HG02970 (cell line): ENCODE results near the gene TXNDC11.
"Not testable (repeated sequence)": the region's sequence is repeated elsewhere in the genome, so short reads cannot be mapped to it uniquely, and the experiment has no call there.

Experiments used
- ATAC-seq: cut with Tn5 transposase; IDR thresholded peaks from one replicate; pipeline ENCODE4 v1.9.1; 2021; ENCODE audit warnings: mild to moderate bottlenecking, moderate library complexity, moderate number of reproducible peaks; ENCODE audit not compliant: unreplicated experiment, low FRiP score

Gene TXNDC11

GRCh38 chr16:11742536-11743307, at the start of gene TXNDC11:
Gene TXNDC11 (minus strand): TSS chr16:11742857. CDS start chr16:11742730, 127 bp downstream.
- peak; percentile 85 for ATAC-seq

DNA sequence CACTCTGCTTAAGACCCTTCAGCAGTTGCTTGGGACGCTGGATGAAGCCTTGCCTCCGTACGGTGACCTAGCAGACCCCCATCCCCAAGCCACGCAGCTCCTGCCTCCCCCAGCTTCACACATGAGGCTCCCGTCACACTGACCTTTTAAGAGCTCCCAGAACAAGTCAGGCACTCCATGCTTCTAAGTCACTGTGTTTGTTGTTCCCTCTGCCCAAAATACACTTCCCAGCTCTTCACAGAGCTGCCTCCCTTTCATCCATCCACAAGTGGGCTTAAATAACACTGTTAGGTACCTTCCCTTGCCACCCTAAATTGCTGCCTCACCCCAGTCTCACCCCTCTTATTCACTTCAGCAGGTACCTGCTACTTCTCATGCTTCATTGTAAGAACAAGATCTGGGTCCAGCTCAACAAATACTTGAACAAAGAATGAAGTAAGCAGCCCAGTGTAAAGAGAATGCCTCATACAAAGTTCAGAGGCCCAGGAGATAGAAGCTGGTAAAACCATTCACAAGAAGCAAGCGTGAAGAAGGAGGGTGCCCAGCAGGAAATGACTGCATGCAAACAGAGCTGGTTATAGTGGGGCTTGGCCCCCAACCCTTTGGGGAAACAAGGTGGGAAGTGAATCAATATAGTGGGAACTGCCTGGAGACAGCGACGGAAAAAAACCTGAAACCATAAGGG, 48.6 kb upstream of the TXNDC11 start:
- ATAC-seq = no peak

DNA sequence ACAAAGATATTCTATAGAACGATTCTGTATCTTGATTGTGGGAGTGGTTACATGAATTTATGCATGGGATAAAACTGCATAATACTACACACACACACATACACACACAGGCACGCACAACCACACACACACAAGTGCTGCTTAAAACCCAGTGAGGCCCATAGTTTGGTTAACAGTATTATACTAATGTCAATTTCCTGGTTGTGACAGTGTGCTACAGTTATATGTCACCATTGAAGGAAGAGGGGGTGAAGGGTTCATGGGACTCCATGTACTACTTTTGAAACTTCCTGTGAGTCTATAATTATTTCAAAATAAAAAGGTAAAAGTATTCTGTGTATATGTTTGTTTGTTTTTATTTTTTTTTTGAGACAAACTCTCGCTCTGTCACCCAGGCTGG, 46.3 kb upstream of the TXNDC11 start:
- no peak for ATAC-seq

GRCh38 chr16:11784980-11785599, 42.4 kb upstream of the TXNDC11 start:
- not testable (repeated sequence) for ATAC-seq

DNA sequence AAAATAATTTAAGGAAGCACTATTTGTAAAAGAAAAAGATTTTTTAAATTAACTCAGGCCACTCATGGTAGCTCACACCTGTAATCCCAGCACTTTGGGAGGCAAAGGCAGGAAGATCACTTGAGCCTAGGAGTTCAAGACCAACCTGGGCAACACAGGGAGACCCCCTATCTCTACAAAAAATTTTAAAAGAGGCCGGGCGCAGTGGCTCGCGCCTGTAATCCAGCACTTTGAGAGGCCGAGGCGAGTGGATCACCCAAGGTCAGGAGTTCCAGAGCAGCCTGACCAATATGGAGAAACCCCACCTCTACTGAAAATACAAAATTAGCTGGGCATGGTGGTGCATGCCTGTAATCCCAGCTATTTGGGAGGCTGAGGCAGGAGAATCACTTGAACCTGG, 41.7 kb upstream of the TXNDC11 start:
- not testable (repeated sequence) for ATAC-seq

- no peak for ATAC-seq
Observed at GRCh38 chr16:11784038-11784369, 41.3 kb upstream of the TXNDC11 start.

DNA sequence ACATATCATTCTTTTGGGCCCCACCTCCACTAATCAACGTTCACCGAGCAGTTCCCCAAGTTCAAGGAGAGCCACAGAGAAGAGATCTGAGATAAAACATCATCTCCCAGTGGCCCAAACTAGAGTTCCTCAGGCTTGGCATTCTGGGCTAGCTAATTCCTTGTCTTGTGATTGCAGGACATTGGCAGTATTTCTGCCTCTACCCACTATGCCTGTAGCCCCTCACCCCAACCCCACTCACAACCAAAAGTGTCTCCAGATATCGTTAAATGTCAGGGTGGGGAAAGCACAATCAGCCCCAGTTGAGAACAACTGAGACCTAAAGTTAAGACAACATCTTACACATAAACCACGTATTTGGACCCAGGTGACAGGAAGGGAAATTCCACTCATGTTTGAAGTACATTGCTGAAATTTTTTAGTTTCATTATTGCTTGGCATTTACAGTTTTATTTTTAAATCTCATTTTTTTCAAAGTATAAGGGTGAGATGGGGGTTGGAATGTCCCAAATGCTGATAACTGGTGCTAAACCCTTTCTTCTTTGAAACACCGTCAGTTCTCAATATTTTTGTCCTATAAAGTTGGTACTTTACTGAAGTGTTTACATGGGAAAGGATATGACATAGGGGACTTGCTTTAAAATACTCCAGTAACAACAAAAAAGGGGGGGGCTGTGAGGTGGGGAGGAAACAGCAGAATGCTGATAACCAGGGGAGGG, 40.8 kb upstream of the TXNDC11 start:
- no peak for ATAC-seq

DNA sequence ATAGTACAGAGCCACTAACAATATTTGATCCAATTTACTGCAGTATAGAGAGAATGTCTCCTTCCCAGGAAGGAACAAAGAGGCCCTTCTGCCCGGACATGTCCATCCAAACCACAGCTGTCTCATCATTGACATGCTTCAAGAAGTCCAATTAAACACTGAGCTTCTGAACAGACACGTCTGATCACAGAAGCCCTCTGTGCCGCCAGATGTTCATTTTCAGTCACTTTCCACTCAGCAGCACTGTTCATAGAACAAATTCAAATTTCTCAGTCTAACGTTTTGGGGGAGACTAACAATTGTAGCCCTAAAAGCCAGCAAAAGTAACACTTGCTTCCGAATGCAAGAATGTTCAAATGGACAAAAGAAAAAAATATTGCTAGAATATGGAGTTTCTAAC, 39.1 kb upstream of the TXNDC11 start:
- no peak for ATAC-seq

- ATAC-seq = no peak
Observed at GRCh38 chr16:11780991-11781680, 38.5 kb upstream of the TXNDC11 start.

DNA sequence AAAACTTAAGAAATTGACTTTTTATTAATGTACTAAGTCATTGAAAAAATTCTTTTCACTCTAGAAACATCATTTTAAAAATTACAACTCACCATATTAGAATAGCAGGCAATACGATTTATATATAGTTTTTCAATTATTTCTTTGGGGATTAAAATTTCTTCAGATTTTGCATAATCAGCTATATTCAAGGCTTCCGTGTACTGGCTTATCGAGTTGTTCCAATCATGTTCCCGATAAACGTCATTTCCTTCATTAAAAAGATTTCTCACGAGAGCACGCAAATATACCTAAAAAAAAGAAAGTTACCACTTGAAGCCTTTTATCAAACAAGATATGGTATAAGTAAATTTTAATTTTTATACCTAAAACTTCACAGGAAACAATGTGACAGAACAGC, 36.4 kb upstream of the TXNDC11 start:
- no peak for ATAC-seq

DNA sequence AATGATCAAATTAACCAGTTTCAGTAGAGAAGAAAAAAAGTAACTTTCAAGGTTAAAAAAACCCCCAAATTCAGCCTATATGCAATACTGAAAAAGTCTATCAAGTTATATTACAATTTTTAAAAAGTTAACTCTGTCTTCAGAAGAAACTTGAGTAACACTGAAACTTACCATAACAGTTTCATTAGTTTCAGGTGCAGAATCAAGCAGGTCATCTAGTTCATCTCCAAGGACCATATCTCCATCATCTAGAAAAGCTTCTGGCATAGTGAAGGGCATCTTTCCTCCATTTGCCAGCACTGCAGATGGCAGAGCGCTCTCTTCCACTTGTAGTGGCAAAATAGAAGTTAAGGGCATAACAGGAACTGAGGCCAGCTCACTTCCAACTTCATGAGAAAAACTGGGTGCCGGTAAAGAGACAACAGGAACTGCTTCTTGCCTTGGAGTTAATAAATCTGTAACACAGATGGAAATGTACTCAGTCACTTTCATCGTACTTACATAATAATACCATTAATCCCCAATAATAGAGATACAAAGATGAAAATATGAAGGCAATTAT, 31.5 kb upstream of the TXNDC11 start:
- ATAC-seq = no peak

GRCh38 chr16:11768849-11769248, 26.2 kb upstream of the TXNDC11 start:
- ATAC-seq = no peak

- no peak for ATAC-seq
Observed at GRCh38 chr16:11762431-11762830, 19.8 kb upstream of the TXNDC11 start.

GRCh38 chr16:11759997-11760396, 17.3 kb upstream of the TXNDC11 start:
- no peak for ATAC-seq

- no peak for ATAC-seq
Observed at GRCh38 chr16:11759163-11759834, 16.6 kb upstream of the TXNDC11 start.

DNA sequence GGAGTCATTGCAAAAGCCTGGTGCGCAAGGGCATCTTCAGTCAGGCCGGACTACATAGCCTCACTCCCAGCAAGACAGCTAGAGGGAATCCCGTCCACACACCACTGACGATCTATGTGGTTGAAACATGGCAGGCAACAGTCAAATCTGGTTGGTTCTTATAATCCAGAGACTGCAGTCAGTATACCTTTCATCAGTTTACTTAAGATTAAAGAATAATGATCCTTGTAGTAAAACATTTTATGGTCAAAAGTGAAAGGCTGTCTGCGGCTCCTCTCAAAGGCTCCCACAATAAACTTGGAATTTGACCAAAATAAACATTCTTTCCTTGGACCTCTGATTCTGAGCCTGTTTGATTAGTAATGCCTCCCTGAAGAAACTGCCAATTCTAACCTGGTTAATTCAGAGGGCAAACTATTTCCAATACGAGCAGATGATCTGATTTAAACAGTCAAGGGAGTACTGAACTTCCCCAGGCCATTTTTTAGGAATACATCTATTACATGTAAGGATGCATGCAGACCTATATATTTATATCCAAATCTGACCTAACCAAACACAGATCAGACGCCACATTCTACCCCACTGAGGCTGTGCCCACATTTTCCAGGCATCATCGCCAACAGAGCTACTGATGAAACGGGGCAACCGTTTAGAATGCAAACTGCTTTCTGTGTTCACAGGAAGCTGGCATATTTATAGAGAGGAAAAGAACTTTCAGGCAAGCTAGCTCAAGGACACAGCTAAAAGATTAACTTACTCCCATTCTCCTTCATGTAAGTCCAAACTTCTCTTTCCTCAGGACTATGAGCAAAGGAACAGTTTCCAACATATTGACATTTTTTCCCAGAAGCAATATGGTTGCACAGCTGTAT, 15.3 kb upstream of the TXNDC11 start:
- no peak for ATAC-seq

DNA sequence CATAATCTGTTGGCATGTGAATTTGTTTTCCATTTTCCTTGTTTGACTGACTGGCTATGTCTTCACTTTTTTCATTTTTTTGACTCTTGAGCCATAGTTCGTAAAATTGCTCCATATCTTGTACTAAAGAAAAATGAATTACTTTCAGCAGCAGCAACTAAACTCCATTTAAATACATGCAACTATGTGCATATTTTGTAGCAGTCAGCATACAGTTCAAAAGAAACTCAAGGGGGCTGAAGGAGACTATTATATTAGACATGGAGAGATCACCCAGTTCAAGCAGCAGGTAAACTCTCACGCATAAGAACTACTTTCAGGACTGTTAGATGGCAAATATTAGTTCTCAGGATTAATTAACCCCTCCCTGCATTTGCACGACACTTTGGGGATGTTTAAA, 13.6 kb upstream of the TXNDC11 start:
- no peak for ATAC-seq

GRCh38 chr16:11755022-11755760, 12.5 kb upstream of the TXNDC11 start:
- ATAC-seq = no peak
